HAP-1 (cell line): Measurements from ENCODE around the gene GHITM.
"Not testable (repeated sequence)": the region's sequence is repeated elsewhere in the genome, so short reads cannot be mapped to it uniquely, and the experiment has no call there.

Source experiments
- DNase-seq, 2 experiments: peaks; one replicate each; pipeline ENCODE4 v3.0.0-alpha.2; 2016 to 2020; ENCODE audit warnings: low spot score in 2 of 2
- H3K27me3 ChIP-seq: fragments of 250-450 bp; sonication (Bioruptor Pico); 2 replicates; pipeline ENCODE4 v1.5.1; 2020; ENCODE audit warnings: low read depth, mild to moderate bottlenecking, moderate library complexity
- H3K36me3 ChIP-seq: fragments of 250-450 bp; sonication (Bioruptor Pico); replicated peaks from 2 replicates; pipeline ENCODE4 v1.5.1; 2020; ENCODE audit warnings: mild to moderate bottlenecking
- H3K4me1 ChIP-seq: fragments of 250-450 bp; sonication (Bioruptor Pico); 2 replicates; pipeline ENCODE4 v1.5.1; 2020; ENCODE audit warnings: mild to moderate bottlenecking
- H3K4me3 ChIP-seq: fragments of 250-450 bp; sonication (Bioruptor Pico); 2 replicates; pipeline ENCODE4 v1.5.1; 2020; ENCODE audit warnings: mild to moderate bottlenecking, moderate library complexity
- H3K9me3 ChIP-seq: fragments of 250-450 bp; sonication (Bioruptor Pico); 2 replicates; pipeline ENCODE4 v1.5.1; 2020; ENCODE audit warnings: mild to moderate bottlenecking, moderate library complexity
- in situ Hi-C: fragments of 300-500 bp; cut with MboI; formaldehyde crosslinking; loops from 3 replicates; pipeline ENCODE4 v1.14.3; 2020; ENCODE audit warnings: low sequenced_read_pairs, inconsistent platforms, mixed read lengths

The GHITM gene

DNA sequence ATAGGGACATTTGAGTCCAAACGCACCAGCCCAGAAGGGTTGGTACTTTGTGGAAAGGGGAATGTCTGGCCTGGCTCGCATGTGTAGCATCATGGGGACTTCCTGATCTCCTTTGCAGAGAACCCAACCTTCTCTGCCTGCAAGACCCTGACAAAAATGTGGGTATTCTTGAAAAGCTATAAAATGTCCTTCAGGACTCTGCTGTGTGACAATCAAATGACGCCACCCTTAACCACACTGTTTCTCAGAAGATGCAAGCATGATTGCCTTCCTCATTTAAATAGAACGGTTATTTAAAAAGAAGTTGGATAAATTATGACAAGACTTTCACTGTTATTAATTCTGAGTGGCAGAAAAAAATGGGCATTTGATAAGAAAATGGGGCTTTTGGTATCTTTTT lies 19.2 kb downstream of the GHITM start:
- no peaks in the 10 kb centered on the region for H3K9me3 ChIP-seq

DNA sequence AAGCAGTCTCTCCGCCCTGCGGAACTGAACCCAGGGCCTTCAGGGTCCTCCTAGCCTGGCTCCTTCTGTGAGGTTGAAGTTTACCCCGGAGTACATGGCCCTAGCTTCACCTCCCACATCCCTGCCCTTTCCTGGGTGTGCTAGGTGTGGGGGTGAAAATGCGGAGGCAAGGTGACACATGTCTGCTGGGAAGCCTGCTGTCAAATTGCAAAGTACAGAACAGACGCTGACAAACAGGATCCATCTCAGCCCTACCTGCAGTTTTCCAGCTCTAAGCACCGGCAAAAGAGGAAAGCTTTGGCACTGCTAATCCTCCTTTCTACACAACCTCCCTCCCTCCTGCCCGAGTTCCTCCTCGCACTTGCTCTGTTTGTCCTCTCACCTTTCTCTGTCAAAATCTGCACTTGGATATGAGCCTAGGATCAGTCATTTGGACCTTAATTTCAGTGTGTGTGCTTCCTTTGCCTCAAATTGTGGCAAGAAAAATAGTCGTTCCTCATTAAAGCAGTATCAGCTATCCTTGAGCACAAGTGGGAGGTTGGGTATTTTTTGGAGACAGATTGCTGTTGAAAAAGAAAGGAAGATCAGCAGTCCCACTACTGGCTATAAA lies 19.9 kb downstream of the GHITM start:
- in situ Hi-C loops = no loop called here
- DNase-seq = no peak

More for the DNA sequence above, 19.2 kb downstream of the GHITM start:
- peaks cover 8% of the 10 kb centered on the region for H3K4me1 ChIP-seq
- no peaks in the 10 kb centered on the region for H3K27me3 ChIP-seq
- in situ Hi-C loops = no loop called here
- peaks cover 4% of the 10 kb centered on the region for H3K36me3 ChIP-seq
- DNase-seq = no peak
- H3K4me3 ChIP-seq = no peak overlapping the region

GRCh38 chr10:84160663-84161362 lies 21.5 kb downstream of the GHITM start:
- H3K36me3 ChIP-seq = no peaks in the 10 kb centered on the region
- H3K4me1 ChIP-seq = peaks cover 21% of the 10 kb centered on the region
- peak in 1 of 2 experiments; percentile 24 for DNase-seq
- no peaks in the 10 kb centered on the region for H3K27me3 ChIP-seq
- in situ Hi-C loops = no loop called here
- H3K4me3 ChIP-seq = no peak overlapping the region
- no peaks in the 10 kb centered on the region for H3K9me3 ChIP-seq

More for the DNA sequence above, 19.9 kb downstream of the GHITM start:
- peaks cover 14% of the 10 kb centered on the region for H3K4me1 ChIP-seq
- H3K4me3 ChIP-seq = no peak overlapping the region
- no peaks in the 10 kb centered on the region for H3K36me3 ChIP-seq
- H3K9me3 ChIP-seq = no peaks in the 10 kb centered on the region
- no peaks in the 10 kb centered on the region for H3K27me3 ChIP-seq

GRCh38 chr10:84163996-84164395 lies 24.7 kb downstream of the GHITM start:
- no peaks in the 10 kb centered on the region for H3K9me3 ChIP-seq
- DNase-seq = no peak
- no peak overlapping the region for H3K4me3 ChIP-seq
- peaks cover 21% of the 10 kb centered on the region for H3K4me1 ChIP-seq
- H3K36me3 ChIP-seq = no peaks in the 10 kb centered on the region
- H3K27me3 ChIP-seq = no peaks in the 10 kb centered on the region
- in situ Hi-C loops = no loop called here

GRCh38 chr10:84164442-84164841 lies 25.1 kb downstream of the GHITM start:
- Histone ChIP-seq H3K4me3 (no peak overlapping the region), H3K9me3 (no peaks in the 10 kb centered on the region), H3K27me3 (no peaks in the 10 kb centered on the region), H3K4me1 (peaks cover 21% of the 10 kb centered on the region), H3K36me3 (no peaks in the 10 kb centered on the region)
- in situ Hi-C loops = no loop called here
- DNase-seq = peak in 1 of 2 experiments; percentile 58

- H3K36me3 ChIP-seq = no peaks in the 10 kb centered on the region
- H3K4me3 ChIP-seq = no peak overlapping the region
- no peaks in the 10 kb centered on the region for H3K27me3 ChIP-seq
- DNase-seq = no peak
- peaks cover 21% of the 10 kb centered on the region for H3K4me1 ChIP-seq
- H3K9me3 ChIP-seq = no peaks in the 10 kb centered on the region
- in situ Hi-C loops = no loop called here
These were observed 27.4 kb downstream of the GHITM start for GRCh38 chr10:84166620-84167288.

DNA sequence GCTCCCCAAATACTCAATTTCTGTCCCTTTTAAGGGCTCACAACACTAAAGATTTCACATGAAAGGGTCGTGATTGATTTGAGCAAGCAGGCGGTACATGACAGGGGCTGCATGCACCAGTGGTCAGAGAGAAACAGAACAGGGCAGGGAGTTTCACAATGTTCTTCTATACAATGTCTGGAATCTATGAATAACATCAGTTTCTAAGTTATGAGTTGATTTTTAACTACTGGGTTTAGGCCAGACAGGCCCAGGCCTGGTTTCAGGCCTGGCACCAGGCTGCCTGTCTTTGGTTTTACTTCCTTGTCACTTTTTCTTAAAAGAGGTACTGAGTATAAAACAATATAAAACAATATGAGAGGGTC lies 28.0 kb downstream of the GHITM start:
- H3K27me3 ChIP-seq, in situ Hi-C loops, DNase-seq, H3K36me3 ChIP-seq, H3K4me3 ChIP-seq, H3K9me3 ChIP-seq: not testable (repeated sequence)
- H3K4me1 ChIP-seq = peaks cover 21% of the 10 kb centered on the region

GRCh38 chr10:84168382-84168781 lies 29.1 kb downstream of the GHITM start:
- DNase-seq, H3K27me3 ChIP-seq, H3K4me3 ChIP-seq, H3K9me3 ChIP-seq, H3K36me3 ChIP-seq, in situ Hi-C loops: not testable (repeated sequence)
- peaks cover 14% of the 10 kb centered on the region for H3K4me1 ChIP-seq

- in situ Hi-C loops, H3K4me3 ChIP-seq, H3K9me3 ChIP-seq: not testable (repeated sequence)
These were observed 31.9 kb downstream of the GHITM start for GRCh38 chr10:84171237-84171636.

GRCh38 chr10:84171700-84172466 lies 32.6 kb downstream of the GHITM start:
- H3K9me3 ChIP-seq, H3K27me3 ChIP-seq, in situ Hi-C loops, H3K36me3 ChIP-seq, H3K4me1 ChIP-seq, H3K4me3 ChIP-seq: not testable (repeated sequence)
- DNase-seq = peak in 1 of 2 experiments; percentile 1

More at GRCh38 chr10:84171237-84171636, 31.9 kb downstream of the GHITM start:
- DNase-seq, H3K4me1 ChIP-seq, H3K27me3 ChIP-seq, H3K36me3 ChIP-seq: not testable (repeated sequence)

- DNase-seq = peak in 1 of 2 experiments; percentile 0
- H3K27me3 ChIP-seq = no peaks in the 10 kb centered on the region
- no peaks in the 10 kb centered on the region; the same call in 1 of the 2 replicates for H3K4me1 ChIP-seq
- in situ Hi-C loops = no loop called here
- H3K36me3 ChIP-seq = no peaks in the 10 kb centered on the region
- H3K4me3 ChIP-seq = no peak overlapping the region
- no peaks in the 10 kb centered on the region for H3K9me3 ChIP-seq
These were observed 33.4 kb downstream of the GHITM start for GRCh38 chr10:84172467-84173356.

GRCh38 chr10:84173501-84173929 lies 34.2 kb downstream of the GHITM start, which contains the start of gene GPR15LG:
GPR15LG (plus strand) TSS chr10:84173801; CDS start chr10:84173852, 51 bp downstream.
- in situ Hi-C loops = no loop called here
- no peaks in the 10 kb centered on the region for H3K36me3 ChIP-seq
- H3K27me3 ChIP-seq = no peaks in the 10 kb centered on the region
- no peaks in the 10 kb centered on the region; the same call in 1 of the 2 replicates for H3K4me1 ChIP-seq
- H3K9me3 ChIP-seq = no peaks in the 10 kb centered on the region
- DNase-seq = peak in 1 of 2 experiments; percentile 4
- no peak within 1 kb of the TSS for H3K4me3 ChIP-seq

- in situ Hi-C loops = no loop called here
- DNase-seq = peak in 1 of 2 experiments; percentile 1
- Histone ChIP-seq H3K4me3 (no peak overlapping the region), H3K4me1 (peaks cover 8% of the 10 kb centered on the region), H3K36me3 (no peaks in the 10 kb centered on the region), H3K27me3 (no peaks in the 10 kb centered on the region), H3K9me3 (no peaks in the 10 kb centered on the region)
These were observed 36.1 kb downstream of the GHITM start for GRCh38 chr10:84175436-84175835.
